Uterus (tissue), 2 donors: Measurements from ENCODE around the gene DCK.

Source experiments
- CTCF ChIP-seq, 4 experiments: fragments of 200-600 bp in 2 of 4; fragments of 450-650 bp in 2 of 4; sonication (generic) in 2 of 4; IDR thresholded peaks; one replicate each; pipeline ENCODE4 v1.5.1; 2016 to 2019; ENCODE audit warnings: antibody characterized with exemption in 4 of 4, mild to moderate bottlenecking in 2 of 4, moderate library complexity in 1 of 4
- POLR2A ChIP-seq, 2 donors: fragments of 450-650 bp; IDR thresholded peaks; one replicate each; pipeline ENCODE4 v1.6.1; 2016; ENCODE audit warnings: antibody characterized with exemption in 2 of 2, mild to moderate bottlenecking in 1 of 2, moderate library complexity in 1 of 2

- TF ChIP-seq POLR2A (IDR thresholded peaks at IDR 0.05) = no peak
- TF ChIP-seq CTCF (IDR thresholded peaks at IDR 0.05) = no peak
Measured at GRCh38 chr4:70984589-70984988, 8.9 kb upstream of the DCK start.
